ENCODE results near the gene CDS1.

DNA sequence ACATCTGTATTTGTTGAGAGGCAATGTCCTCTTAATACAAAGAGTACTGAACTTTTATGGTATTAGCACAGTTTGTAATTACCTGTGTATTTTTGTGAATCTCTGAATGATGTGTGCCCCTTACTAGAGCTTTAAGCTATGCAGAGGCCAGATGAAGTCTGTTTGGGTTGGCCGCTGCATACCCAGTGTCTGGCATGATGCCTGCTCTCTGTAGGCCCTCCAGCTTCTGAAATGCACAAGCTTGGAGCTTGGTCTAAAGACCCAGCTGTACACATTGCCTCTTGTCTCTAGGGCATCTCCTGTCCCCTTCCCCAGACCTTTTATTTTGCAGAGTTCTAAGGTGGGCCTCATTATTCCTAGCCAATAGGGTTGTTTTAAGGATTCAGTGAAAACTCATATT, 68.6 kb downstream of the CDS1 start:
- TF ChIP-seq POLR2A (IDR thresholded peaks at IDR 0.05; ENCODE audit: low read depth): no peak
- TF ChIP-seq EP300 (IDR thresholded peaks at IDR 0.05): no peak
- TF ChIP-seq POLR2AphosphoS5 (IDR thresholded peaks at IDR 0.05): no peak
